ENCODE measurements around the gene MFNG. TPM values are rescaled to one million over a fixed set of nuclear protein-coding genes. Genes with fewer than 3 reads are reported as not detected.

The MFNG gene
- total and polyA plus RNA-seq, 3 donors from 2014 or later, result 7.5 to 8.2 (median 8.1) TPM

DNA sequence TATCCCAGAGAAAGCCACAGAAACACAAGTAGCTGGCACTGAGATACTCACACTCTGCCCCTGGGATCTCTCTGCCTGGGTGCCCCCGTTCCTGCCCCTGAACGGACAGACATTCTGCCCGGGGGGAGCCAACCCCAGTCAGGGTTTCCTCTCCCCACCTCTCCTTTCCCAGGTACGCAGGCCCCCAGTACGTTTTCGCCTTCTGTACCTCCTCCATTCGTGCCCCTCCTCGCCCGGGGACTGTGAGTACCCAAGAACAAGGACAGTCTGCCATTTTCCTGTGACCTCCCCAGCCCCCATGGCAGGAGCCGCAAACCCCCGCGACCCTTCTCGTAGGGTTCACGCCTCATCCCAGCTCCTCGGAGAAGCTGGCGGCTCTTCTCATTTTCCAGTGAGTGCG lies 29.8 kb downstream of the MFNG start:
- Histone ChIP-seq H3K9me3 (no peaks in the 10 kb centered on the region), H3K27ac (no peak overlapping the region), H3K27me3 (no peaks in the 10 kb centered on the region), H3K4me1 (no peaks in the 10 kb centered on the region), H3K4me3 (no peak overlapping the region), H3K36me3 (ENCODE audit: low read depth, missing control alignments) (no peaks in the 10 kb centered on the region)
- TF ChIP-seq, protein P1, sequence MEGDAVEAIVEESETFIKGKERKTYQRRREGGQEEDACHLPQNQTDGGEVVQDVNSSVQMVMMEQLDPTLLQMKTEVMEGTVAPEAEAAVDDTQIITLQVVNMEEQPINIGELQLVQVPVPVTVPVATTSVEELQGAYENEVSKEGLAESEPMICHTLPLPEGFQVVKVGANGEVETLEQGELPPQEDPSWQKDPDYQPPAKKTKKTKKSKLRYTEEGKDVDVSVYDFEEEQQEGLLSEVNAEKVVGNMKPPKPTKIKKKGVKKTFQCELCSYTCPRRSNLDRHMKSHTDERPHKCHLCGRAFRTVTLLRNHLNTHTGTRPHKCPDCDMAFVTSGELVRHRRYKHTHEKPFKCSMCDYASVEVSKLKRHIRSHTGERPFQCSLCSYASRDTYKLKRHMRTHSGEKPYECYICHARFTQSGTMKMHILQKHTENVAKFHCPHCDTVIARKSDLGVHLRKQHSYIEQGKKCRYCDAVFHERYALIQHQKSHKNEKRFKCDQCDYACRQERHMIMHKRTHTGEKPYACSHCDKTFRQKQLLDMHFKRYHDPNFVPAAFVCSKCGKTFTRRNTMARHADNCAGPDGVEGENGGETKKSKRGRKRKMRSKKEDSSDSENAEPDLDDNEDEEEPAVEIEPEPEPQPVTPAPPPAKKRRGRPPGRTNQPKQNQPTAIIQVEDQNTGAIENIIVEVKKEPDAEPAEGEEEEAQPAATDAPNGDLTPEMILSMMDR (IDR thresholded peaks at IDR 0.05), result no peak
- TF ChIP-seq POLR2A (IDR thresholded peaks at IDR 0.05), result no peak
- intact Hi-C loops (cut with DNase I; ENCODE audit: low total_unique reads), result no loop called here
- DNase-seq, result no peak
- 76 to 79% methylated on average over 17 of the region's 17 CpGs for WGBS, 2 donors

DNA sequence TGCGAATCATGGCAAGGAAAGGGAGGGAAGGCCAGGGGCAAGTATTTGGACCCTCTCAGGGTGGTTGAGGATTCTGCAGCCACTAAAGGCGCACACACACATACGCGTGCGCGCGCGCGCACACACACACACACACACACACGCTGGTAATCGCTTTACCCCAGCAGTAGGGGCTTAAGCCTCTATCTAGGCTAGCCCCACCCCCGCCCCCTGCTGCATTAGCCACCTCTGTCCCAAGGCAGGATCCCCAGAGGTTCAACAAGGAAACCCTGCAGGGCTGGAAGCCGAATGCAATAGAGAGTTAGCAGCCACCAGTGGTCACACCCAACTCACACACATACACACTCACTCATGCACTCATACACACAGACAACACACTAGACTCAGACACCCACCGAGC lies 30.3 kb downstream of the MFNG start:
- no peaks in the 10 kb centered on the region for H3K9me3 ChIP-seq
- no peak overlapping the region for H3K4me3 ChIP-seq
- H3K36me3 ChIP-seq (ENCODE audit: low read depth, missing control alignments), result no peaks in the 10 kb centered on the region
- 71 to 76% methylated on average over 14 of the region's 14 CpGs for WGBS, 2 donors
- TF ChIP-seq POLR2A (IDR thresholded peaks at IDR 0.05), result no peak
- TF ChIP-seq, protein P1 (IDR thresholded peaks at IDR 0.05), result no peak
- H3K27ac ChIP-seq, result no peak overlapping the region
- no peaks in the 10 kb centered on the region for H3K27me3 ChIP-seq
- intact Hi-C loops (cut with DNase I; ENCODE audit: low total_unique reads), result no loop called here
- H3K4me1 ChIP-seq, result no peaks in the 10 kb centered on the region
- DNase-seq, result no peak

DNA sequence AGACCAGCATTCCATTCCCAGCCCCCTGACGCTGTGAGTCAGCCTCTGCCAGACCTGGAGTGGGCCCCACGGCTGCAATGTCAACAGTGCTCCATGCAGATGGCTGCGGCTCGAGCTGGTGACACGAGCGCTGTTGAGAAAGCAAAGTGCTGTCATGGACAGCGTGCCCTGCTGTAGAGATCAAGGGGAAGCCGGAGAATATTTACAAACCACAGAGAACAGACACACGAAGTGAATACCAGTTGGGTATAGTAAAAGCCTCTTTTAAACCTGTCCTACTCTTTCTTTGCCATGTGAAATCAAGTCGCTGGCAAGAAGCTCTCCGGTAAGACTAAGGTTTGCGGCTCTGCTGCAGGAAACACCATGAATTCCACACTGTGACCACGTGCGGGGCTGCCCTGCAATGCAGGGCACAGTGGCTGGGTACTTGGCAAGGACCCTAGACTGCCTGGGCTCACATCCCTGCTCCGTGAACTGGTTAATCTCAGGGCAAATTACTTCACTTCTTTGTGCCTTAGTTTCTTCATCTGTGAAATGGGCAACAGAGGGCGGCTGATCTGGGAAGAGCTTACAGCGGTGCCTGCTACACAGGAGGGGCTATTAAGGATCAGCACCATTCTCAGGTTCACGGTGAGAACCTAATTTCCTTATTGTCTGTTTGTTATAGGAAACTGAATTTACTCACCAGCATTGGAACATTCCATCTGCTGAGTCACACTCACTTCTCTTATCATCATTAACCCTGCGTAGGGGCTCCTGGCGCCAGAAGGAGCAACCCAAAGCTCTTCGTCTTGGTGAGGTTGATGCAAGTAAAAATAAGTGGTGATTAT lies 31.1 kb downstream of the MFNG start:
- no peaks in the 10 kb centered on the region for H3K27me3 ChIP-seq
- no peaks in the 10 kb centered on the region for H3K4me1 ChIP-seq
- WGBS, 2 donors, result 44 to 52% methylated on average over 21 of the region's 21 CpGs
- no peaks in the 10 kb centered on the region for H3K9me3 ChIP-seq
- H3K36me3 ChIP-seq (ENCODE audit: low read depth, missing control alignments), result no peaks in the 10 kb centered on the region
- intact Hi-C loops (cut with DNase I; ENCODE audit: low total_unique reads), result no loop called here
- no peak overlapping the region for H3K4me3 ChIP-seq
- no peak for TF ChIP-seq POLR2A (IDR thresholded peaks at IDR 0.05)
- TF ChIP-seq, protein P1 (IDR thresholded peaks at IDR 0.05), result no peak
- no peak for DNase-seq
- no peak overlapping the region for H3K27ac ChIP-seq

DNA sequence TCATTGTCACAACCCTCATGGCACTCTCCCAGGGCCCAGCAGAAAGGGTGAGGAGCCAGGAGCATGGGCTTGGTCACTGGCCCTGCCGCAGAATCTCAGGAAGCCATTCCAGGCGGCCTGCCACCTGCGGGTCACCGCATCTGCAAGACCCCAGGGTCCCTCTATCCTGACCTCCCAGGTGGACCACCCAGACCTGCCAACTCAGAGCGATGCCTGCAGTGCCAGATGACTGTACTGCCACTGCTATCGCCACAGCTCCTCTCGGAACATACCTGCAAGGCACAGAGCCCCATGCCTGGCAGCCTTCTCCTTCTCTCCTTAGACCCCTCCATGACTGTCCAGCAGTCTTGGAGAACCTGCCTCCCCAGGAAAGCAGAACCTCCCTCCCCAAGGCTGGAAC lies 32.5 kb downstream of the MFNG start:
- H3K36me3 ChIP-seq (ENCODE audit: low read depth, missing control alignments), result no peaks in the 10 kb centered on the region
- WGBS, 2 donors, result 92% methylated on average over 7 of the region's 7 CpGs; no CpG with 5 or more reads in 1 of the 2 donors
- intact Hi-C loops (cut with DNase I; ENCODE audit: low total_unique reads), result no loop called here

More for the DNA sequence above, 32.5 kb downstream of the MFNG start:
- no peak for DNase-seq
- Histone ChIP-seq H3K27me3 (no peaks in the 10 kb centered on the region), H3K4me1 (no peaks in the 10 kb centered on the region), H3K27ac (no peak overlapping the region), H3K9me3 (no peaks in the 10 kb centered on the region), H3K4me3 (no peak overlapping the region)
- no peak for TF ChIP-seq POLR2A (IDR thresholded peaks at IDR 0.05)
- TF ChIP-seq, protein P1 (IDR thresholded peaks at IDR 0.05), result no peak
